Activated CD4-positive, alpha-beta T cell treated with anti-CD3 and anti-CD28 coated beads for 1 hour (primary cell): ENCODE results near the gene PROSER2.

Experiments used
- DNase-seq: peaks from one replicate; pipeline ENCODE4 v3.0.0-alpha.2; 2020

The PROSER2 gene

GRCh38 chr10:11823122-11823988, at the start of gene PROSER2:
Gene PROSER2, plus strand, starts transcription at chr10:11823356. Its CDS starts 28,722 bp downstream, at chr10:11852078.
- peak; percentile 31 for DNase-seq

GRCh38 chr10:11773761-11774441, 49.3 kb upstream of the PROSER2 start:
- no peak for DNase-seq

GRCh38 chr10:11775412-11775811, 47.7 kb upstream of the PROSER2 start:
- no peak for DNase-seq

- DNase-seq, result no peak
These were observed 47.1 kb upstream of the PROSER2 start for GRCh38 chr10:11776080-11776479.

- no peak for DNase-seq
These were observed 42.0 kb upstream of the PROSER2 start for GRCh38 chr10:11781114-11781513.

- DNase-seq, result no peak
These were observed 40.2 kb upstream of the PROSER2 start for GRCh38 chr10:11782793-11783557.

- no peak for DNase-seq
These were observed 39.6 kb upstream of the PROSER2 start for GRCh38 chr10:11783558-11783865.

- no peak for DNase-seq
These were observed 35.8 kb upstream of the PROSER2 start for GRCh38 chr10:11787374-11787773.

- DNase-seq, result no peak
These were observed 35.3 kb upstream of the PROSER2 start for GRCh38 chr10:11787846-11788245.

GRCh38 chr10:11789306-11789705, 33.9 kb upstream of the PROSER2 start:
- DNase-seq, result no peak

- no peak for DNase-seq
These were observed 33.2 kb upstream of the PROSER2 start for GRCh38 chr10:11789956-11790355.

GRCh38 chr10:11793762-11794479, 29.2 kb upstream of the PROSER2 start:
- DNase-seq, result no peak

GRCh38 chr10:11794566-11794965, 28.6 kb upstream of the PROSER2 start:
- no peak for DNase-seq

GRCh38 chr10:11795101-11795920, 27.8 kb upstream of the PROSER2 start:
- DNase-seq, result no peak

- no peak for DNase-seq
These were observed 26.7 kb upstream of the PROSER2 start for GRCh38 chr10:11796474-11796873.

GRCh38 chr10:11797281-11797680, 25.9 kb upstream of the PROSER2 start:
- no peak for DNase-seq

GRCh38 chr10:11797847-11798633, 25.1 kb upstream of the PROSER2 start:
- no peak for DNase-seq

- DNase-seq, result no peak
These were observed 24.1 kb upstream of the PROSER2 start for GRCh38 chr10:11798845-11799735.

- DNase-seq, result no peak
These were observed 23.4 kb upstream of the PROSER2 start for GRCh38 chr10:11799736-11800080.

- no peak for DNase-seq
These were observed 18.8 kb upstream of the PROSER2 start for GRCh38 chr10:11804336-11804735.
